CD4-positive, alpha-beta T cell treated with Interferon gamma for 1 hour (primary cell): ENCODE results near the gene CALML4.
"Not testable (repeated sequence)": the region's sequence is repeated elsewhere in the genome, so short reads cannot be mapped to it uniquely, and the experiment has no call there.

ENCODE experiments used
- DNase-seq: peaks from one replicate; pipeline ENCODE4 v3.0.0-alpha.2; 2020

Gene CALML4

DNA sequence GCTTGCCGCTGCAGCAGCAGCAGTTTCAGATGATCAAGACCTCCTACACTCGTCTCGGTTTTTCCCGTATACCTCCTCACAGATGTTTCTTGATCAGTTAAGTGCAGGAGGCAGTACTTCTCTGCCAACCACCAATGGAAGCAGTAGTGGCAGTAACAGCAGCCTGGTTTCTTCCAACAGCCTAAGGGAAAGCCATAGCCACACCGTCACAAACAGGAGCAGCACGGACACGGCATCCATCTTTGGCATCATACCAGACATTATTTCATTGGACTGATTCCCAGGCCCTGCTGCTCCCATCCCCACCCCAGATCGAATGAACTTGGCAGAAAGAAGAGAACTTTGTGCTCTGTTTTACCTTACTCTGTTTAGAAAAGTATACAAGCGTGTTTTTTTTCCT lies 17.6 kb downstream of the CALML4 start:
- DNase-seq: no peak

DNA sequence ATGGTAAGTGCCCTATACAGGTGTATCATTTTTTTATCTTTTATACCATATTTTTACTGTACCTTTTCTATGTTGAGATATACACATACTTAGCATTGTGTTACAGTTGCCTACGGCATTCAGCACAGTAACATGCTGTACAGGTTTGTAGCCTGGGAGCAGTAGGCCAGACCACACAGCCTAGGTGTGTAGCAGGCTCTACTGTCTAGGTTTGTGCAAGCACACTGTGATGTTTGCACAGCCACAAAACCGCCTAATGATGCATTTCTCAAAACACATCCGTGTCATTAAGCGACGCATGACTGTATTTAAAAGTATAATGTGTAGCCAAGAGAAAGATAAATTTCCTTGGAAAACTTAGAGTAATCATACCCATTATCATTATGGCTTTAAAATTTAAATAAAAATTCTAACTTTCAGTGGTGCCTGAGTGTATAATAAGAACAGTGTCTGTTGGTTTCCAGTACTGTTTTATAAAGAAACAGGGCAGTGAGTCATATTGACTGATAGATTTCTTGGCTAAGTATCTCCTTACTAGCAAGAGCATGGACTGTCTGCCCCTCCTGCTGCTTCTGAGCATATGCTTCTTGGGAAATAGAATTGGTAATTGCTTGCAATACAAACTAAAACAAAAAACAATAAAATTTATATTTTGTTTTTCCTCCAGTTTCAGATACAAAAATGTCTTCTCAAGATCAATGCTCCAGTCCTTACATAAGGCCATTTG lies 18.3 kb downstream of the CALML4 start:
- no peak for DNase-seq

GRCh38 chr15:68184616-68185480 lies 20.3 kb downstream of the CALML4 start:
- DNase-seq: no peak

DNA sequence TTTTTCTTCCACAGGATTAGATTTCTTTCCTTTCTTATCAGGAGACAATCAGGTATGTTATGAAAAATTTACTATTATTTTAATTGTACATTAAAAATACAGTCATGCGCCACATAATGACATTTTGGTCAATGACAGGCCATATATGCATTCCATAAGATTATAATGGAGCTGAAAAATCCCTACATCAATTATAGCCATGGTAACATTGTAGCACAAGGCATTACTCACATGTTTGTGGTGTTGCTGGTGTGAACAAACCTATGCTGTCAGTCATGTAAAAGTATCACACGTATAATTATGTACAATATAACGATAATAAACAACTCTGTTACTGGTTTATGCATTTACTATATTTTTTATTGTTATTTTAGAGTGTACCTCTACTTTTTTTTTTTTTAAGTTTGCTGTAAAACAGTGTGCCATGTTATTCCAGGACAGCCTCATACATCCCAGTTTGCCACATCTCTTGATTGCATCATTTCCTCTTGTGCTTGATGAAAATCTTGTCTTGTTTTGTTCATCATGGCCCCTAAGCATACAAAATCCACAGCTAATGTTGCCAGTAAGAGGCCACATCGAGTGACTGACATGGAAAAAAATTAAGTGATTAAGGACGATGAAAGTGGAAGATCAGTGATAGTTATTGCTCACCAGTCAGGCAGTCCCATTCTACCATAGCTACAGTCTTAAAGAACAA lies 21.4 kb downstream of the CALML4 start:
- DNase-seq: no peak

DNA sequence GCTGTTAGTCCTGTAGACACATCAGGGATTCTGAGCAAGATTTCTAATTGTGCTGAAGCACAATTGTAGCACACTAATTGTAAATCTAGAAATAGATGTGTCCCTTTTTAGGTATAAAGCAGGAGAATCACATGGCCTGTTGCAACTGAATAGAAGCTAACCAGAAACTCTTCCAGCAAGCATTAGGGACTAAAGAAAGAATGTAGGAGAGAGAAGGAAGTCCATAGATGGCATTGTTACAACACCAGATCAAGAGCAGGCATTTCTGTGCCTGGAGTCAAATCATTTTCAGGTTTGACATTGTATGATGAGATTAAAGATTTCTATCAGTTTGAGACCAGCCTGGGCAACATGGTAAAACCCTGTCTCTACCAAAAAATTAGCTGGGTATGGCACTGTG lies 27.4 kb downstream of the CALML4 start:
- DNase-seq: no peak

DNA sequence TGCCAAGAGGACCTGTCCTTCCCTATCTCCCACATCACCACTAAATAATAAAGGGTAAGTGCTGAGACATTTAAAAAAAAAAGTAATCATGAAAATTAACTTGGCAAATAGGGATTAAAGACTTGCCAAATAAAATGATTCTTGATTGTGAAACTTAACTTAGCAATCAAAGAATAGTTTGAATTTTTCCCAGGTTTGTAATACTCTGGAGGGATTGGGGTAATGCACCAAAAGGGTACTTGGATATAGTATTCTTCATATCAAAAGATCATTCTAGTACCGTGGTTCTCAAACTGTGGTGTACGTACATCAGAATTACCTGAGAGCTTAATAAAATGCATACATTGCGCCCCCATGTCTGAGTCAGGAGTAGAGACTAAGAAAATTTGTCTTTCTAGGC lies 28.5 kb downstream of the CALML4 start:
- no peak for DNase-seq

GRCh38 chr15:68175526-68175925 lies 29.6 kb downstream of the CALML4 start:
- DNase-seq: no peak

DNA sequence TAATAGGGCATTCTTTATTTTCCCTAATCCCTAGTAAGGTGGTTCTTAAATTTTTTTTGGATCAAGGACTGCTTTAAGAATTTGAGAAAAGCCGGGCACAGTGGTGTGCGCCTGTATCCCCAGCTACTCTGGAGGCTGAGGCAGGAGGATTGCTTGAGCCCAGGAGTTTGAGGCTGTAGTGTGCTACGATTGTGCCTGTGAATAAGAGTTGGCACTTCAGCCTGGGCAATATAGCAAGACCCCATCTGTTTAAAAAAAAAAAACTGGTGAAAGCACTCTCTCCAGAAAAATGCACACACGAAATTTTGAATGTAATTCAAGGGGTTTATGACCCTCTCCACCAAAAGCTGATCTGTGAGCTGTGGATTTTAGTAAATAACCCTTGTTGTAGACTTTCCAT lies 32.0 kb downstream of the CALML4 start:
- no peak for DNase-seq

DNA sequence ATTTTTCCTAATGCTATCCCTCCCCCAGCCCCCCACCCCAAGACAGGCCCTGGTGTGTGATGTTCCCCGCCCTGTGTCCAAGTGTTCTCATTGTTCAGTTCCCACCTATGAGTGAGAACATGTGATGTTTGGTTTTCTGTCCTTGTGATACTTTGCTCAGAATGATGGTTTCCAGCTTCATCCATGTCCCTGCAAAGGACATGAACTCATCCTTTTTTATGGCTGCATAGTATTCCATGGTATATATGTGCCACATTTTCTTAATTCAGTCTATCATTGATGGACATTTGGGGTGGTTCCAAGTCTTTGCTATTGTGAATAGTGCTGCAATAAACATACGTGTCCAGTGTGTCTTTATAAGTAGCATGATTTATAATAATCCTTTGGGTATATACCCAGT lies 33.1 kb downstream of the CALML4 start:
- DNase-seq: not testable (repeated sequence)

- no peak for DNase-seq
These were observed 38.3 kb downstream of the CALML4 start for GRCh38 chr15:68166847-68167246.

- no peak for DNase-seq
These were observed 41.9 kb downstream of the CALML4 start for GRCh38 chr15:68163191-68163590.

GRCh38 chr15:68158046-68158628 lies 47.0 kb downstream of the CALML4 start:
- no peak for DNase-seq

DNA sequence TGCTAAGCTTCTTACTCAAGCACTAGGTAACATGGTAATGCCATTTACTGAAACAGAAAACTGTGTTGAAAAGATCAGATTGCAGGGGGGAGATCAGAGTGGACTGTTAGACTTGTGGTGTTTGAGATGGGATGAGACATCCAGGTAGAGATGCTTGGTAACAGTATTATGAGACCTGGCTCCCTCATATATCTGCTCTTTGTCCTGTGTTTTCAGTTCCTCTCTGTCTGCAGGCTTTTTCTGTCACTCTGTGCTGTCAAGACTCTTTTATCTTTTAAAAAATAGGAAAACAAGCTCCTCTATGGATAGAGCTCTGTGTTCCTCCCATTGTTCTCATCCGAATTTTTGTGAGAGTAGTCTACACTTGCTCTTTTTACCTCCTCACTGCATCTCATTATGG lies 48.1 kb downstream of the CALML4 start:
- DNase-seq: no peak

GRCh38 chr15:68154923-68155559 lies 50.1 kb downstream of the CALML4 start:
- no peak for DNase-seq

DNA sequence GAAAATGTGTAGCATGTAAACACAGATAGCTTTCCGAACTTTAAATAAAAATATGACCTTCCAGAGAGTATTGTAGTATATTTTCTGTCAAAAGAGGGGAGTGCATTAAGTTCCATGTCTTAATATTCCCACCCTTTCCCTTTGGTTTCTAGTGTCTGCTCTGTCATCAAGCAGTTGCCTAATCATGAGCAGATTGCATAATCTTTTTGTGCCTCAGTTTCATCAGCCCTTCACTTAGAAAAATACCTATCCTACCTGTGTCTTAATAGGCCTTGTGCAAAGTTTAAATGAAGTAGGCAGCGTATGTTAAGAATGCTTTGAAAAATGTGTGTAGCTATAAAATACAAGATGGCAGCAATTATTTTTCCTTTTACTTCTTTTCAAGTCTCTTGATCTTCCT lies 52.8 kb downstream of the CALML4 start:
- no peak for DNase-seq

- no peak for DNase-seq
These were observed 53.9 kb downstream of the CALML4 start for GRCh38 chr15:68151277-68151676.

GRCh38 chr15:68150187-68150586 lies 54.9 kb downstream of the CALML4 start:
- DNase-seq: no peak

DNA sequence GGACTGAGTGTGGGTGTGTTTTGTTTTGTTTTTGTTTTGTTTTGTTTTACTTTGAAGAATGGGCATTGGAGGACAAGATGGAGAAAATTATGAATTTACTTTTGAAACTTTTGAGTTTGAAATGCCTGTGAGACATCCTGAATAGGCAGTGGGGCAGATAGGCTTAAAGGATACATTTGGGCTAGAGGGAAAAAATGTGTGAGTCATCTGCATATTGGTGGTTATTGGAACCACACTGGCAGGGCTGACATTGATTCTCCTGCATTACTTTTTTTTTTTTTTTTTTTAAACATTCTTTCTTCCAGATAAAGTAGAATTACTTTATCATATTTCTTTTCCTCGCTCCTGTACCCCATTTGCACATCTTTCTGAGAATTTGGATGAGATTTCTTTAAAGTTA lies 56.1 kb downstream of the CALML4 start:
- DNase-seq: no peak

- DNase-seq: no peak
These were observed 57.1 kb downstream of the CALML4 start for GRCh38 chr15:68148039-68148438.

DNA sequence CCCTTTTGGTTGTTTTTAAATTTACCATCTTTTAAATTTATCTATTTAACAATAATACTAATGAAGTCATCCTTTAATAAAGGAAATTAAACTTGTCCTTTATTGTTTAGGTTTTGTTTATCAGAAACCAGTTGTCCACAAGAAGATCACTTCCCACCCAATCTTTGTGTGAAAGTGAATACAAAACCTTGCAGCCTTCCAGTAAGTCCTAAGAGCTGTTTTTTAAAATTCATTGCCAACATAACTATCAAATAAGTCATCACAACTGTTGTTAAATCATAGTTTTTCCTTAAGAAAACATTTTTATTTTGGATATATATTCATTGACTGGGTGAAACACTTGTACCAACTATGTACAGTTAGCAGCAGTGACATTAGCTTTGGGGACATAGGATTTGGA lies 59.4 kb downstream of the CALML4 start:
- DNase-seq: no peak

- no peak for DNase-seq
These were observed 61.3 kb downstream of the CALML4 start for GRCh38 chr15:68143785-68144184.

- DNase-seq: no peak
These were observed 62.0 kb downstream of the CALML4 start for GRCh38 chr15:68143129-68143528.
